ENCODE data around the gene KCNIP3.
A peak's percentile ranks its signal among the peaks of the same experiment; 100 is the strongest.

DNA sequence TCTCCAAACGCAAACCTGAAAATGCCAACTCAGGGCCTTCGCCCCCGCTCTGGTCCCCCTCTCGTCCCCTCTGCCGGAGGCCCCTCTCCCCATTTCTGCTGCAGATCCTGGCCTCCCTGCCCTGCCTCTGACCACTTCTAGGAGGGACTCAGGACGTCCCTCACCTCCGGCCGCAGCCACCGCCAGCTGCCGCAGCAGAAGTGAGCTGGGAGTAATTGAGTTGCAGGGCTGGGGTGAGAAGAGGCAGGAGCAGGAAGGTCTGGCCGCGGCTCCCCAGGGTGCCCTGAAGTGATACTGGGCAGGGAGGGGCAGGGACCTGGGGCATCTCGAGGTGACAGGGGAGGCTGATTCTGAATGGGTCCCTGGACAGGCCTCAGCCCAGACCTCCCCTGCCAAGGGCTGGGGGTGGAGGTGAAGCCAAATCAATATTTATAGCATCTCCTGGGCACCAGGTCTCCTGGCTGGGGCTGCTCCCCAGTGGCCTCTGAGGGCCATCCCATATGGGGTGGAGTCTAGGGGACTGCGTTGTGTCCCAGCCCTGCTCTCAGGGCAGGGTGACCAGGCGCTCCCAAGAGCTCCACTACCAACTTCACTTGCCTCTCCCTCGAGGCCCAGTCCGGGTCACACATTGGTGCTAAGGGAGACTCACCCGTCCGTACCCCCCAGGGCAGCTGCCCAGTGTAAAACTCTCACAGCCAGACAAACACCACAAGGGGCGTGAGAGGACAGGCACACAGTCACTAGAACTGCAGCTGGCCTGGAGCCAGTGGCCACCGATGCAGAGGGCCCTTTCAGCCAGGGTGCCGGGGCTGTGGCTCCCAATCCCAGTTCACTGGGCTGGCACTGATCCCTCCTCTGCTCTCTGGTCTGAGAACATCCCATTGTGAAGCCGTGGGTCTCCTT lies 33.0 kb downstream of the KCNIP3 start:
- TF ChIP-seq, protein P1, sequence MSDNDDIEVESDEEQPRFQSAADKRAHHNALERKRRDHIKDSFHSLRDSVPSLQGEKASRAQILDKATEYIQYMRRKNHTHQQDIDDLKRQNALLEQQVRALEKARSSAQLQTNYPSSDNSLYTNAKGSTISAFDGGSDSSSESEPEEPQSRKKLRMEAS (IDR thresholded peaks at IDR 0.05; ENCODE audit: low read depth): no peak
- TF ChIP-seq, protein P2, sequence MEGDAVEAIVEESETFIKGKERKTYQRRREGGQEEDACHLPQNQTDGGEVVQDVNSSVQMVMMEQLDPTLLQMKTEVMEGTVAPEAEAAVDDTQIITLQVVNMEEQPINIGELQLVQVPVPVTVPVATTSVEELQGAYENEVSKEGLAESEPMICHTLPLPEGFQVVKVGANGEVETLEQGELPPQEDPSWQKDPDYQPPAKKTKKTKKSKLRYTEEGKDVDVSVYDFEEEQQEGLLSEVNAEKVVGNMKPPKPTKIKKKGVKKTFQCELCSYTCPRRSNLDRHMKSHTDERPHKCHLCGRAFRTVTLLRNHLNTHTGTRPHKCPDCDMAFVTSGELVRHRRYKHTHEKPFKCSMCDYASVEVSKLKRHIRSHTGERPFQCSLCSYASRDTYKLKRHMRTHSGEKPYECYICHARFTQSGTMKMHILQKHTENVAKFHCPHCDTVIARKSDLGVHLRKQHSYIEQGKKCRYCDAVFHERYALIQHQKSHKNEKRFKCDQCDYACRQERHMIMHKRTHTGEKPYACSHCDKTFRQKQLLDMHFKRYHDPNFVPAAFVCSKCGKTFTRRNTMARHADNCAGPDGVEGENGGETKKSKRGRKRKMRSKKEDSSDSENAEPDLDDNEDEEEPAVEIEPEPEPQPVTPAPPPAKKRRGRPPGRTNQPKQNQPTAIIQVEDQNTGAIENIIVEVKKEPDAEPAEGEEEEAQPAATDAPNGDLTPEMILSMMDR (IDR thresholded peaks at IDR 0.05): 0 out of 2 replicates have a peak, but pooled peaks have one; percentile 9
- TF ChIP-seq EP300 (IDR thresholded peaks at IDR 0.05; ENCODE audit: borderline replicate concordance in 1 of 2, low read depth in 1 of 2, low read length in 1 of 2) (no peak), RCOR1 (IDR thresholded peaks at IDR 0.05; ENCODE audit: low read length) (no peak), NRF1 (IDR thresholded peaks at IDR 0.05; ENCODE audit: low read depth, low read length) (no peak), FOXM1 (IDR thresholded peaks at IDR 0.05; ENCODE audit: low read depth) (no peak), POLR2AphosphoS5 (IDR thresholded peaks at IDR 0.05; ENCODE audit: low read depth, low read length) (no peak), TEAD4 (IDR thresholded peaks at IDR 0.05; ENCODE audit: borderline replicate concordance, insufficient read depth) (no peak), TAF1 (IDR thresholded peaks at IDR 0.05; ENCODE audit: borderline replicate concordance, low read depth, low read length) (no peak), GABPA (IDR thresholded peaks at IDR 0.05; ENCODE audit: low read depth) (no peak), SMC3 (IDR thresholded peaks at IDR 0.05; ENCODE audit: low read depth, low read length) (no peak)
